GM19455 (cell line): ENCODE results near the gene TPO.

Source experiments
- ATAC-seq: cut with Tn5 transposase; IDR thresholded peaks from one replicate; pipeline ENCODE4 v1.9.1; 2021; ENCODE audit not compliant: unreplicated experiment

Gene TPO

GRCh38 chr2:1440581-1440980 is 27.3 kb downstream of the TPO start:
- no peak for ATAC-seq

DNA sequence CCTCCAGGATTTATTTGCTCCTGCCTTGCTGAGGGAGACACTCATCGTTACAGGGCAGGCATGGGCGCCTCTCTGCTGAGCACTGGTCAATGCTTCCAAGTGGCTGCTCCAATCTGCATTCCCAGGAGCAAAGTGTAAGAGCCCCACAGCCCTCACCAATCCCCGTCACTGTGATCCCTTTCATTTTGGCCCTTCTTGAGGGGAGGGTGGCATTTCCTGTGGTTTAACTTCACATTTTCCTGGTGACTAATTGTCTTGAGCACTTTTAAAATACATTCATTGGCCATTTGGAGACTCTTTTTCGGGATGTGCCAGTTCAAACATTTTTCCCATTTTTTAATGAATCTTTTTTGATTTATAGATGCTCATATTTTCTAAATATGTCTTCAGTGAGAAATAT is 33.0 kb downstream of the TPO start:
- no peak for ATAC-seq

DNA sequence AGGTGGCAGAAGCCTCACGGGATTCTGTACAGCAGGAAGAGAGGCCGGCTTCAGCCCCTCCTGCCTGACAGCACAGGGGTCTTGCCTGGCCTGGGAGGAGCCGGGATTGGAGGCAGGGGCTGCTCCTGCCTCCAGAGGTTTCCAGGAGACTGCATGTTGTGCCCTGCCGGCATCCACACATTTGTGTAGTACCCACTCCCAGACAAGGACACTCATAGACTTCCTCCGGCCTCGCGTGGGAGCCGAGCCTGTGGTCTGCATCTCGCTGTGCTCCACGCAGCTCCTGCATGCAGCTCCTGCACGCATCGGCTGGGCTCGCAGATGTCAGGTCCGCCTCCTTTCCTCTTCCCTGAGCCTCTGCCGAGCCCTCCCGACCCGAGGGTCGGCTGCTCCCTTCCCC is 34.7 kb downstream of the TPO start:
- no peak for ATAC-seq

DNA sequence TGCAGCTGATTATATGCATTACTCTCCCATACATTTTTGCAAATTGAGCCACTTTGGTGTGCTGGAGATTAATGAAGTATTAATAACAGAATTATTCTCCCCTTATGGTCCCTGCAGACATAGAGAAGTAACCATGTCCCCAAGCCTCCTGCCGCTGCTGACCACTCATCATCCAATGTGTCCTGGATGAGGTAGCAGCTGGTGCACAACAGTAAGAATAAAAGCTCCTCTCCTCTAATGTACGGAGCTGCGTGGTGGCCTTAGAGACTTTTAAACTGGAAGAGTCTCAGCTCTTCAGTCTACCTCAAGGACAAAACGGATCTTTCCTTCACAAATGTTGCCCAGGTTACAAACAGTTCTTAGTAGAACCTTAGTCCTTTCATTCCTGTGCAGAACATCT is 37.7 kb downstream of the TPO start:
- no peak for ATAC-seq

DNA sequence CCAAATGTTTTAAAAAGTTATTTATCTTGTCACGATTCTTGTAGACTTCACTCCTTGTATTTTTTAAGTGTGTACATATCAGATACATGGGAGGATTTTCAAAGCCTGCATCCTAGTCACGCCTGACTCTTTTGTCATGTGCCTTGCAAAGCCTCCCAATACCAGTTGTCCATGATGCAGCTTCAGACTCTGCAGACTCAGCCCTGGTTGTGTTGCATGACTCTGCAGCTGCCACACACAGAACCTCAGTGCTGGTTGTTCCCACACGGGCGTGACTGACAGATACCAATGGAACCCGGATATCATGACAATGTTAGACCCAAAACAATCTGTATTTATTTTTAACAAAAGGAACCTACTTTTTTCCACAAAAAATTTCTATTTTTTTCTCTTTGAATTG is 38.2 kb downstream of the TPO start:
- ATAC-seq = no peak

- ATAC-seq = no peak
These were observed 40.3 kb downstream of the TPO start for GRCh38 chr2:1453561-1453960.

DNA sequence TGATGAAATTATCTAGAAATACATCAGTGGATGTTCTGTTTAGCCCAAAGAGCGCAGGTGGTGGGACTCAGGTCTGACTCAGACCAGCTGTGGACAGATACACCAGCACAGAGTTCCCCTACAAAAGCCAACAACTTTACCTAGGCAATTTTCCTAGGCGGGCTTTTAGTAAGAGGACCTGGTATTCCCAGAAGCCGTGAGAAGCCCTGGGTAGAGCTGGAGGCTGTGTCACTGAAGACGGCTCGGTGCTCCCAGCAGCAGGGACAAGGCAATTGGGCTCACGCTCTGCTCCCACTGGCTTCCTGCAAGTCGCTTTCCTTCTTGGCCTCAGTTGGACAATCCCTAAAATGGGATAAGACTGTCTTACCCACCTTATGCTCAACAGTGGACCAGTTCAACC is 41.1 kb downstream of the TPO start:
- no peak for ATAC-seq

GRCh38 chr2:1455466-1455865 is 42.2 kb downstream of the TPO start:
- no peak for ATAC-seq

DNA sequence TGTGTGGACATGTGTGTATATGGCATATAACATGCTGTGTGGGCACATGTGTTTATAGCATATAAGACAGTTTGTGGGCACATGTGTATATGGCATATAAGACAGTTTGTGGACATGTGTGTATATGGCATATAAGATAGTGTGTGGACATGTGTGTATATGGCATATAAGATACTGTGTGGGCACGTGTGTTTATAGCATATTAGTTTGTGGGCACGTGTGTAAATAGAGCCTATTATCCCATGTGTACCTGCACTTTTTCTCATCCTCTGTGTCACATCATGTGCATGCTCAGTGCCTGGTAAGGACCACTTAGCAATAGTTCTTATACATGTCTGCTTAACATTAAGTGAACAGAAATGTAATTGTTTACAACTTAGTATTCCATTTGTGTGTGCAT is 45.2 kb downstream of the TPO start:
- no peak for ATAC-seq

GRCh38 chr2:1459727-1460126 is 46.5 kb downstream of the TPO start:
- ATAC-seq = no peak

GRCh38 chr2:1460851-1461418 is 47.7 kb downstream of the TPO start:
- no peak for ATAC-seq

DNA sequence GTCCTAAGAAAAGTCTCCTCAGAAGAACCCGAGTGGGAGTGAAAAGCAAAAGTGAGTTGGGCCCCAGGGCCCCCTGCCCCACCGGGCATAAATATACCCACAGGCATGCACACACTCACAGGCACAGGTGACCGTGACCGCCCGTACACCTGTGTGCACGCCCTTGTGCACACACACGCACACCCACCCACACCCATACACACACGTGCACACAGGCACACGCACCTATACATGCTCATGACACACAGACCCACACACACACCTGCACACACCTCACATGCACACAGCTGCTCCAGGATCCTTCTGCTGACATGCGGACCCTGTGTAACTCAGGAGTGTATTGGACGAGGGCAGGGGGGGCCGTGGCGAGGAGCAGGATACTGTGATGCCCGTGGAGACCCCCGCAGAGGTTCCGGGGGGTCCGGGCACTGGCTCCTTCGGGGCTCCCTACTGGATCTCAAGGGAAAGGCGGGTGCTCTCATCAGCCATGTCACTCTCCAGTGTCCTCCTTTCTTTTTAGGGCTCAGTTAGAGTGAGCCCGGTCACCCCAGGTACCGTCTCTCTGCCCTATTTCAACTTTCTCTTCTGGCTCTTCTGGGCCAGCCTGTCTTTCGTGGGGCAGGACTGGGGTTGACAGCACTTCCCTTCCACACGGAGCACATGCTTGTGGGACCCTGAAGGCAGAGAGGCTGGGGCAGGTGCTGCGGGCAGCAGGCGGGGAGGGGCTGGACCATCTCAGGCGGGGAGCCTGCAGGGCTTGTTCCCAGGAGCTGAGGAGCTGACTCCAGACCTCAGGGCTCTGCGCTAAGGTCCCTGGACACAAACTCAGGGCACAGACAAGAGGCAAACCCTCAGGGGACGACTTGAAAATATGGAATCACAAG is 48.5 kb downstream of the TPO start:
- no peak for ATAC-seq

DNA sequence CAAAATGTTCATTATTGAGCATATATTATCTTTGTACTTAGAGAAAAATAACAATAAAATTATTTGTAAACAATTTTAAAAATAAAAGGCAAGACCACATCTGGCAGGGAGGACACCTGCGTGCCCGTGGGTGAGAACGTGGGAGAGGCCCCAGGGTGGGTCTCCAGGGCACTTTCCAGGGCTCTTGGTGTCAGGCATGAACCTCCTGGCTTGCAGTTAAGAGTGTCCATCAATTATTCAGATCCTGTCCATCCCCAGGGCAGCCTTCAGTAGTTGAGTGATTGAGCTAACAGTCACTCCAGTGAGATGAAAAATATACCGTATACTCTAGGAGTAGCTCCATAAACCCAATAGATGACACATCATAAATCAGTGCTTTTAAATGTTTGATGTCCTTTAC is 49.7 kb downstream of the TPO start:
- no peak for ATAC-seq

DNA sequence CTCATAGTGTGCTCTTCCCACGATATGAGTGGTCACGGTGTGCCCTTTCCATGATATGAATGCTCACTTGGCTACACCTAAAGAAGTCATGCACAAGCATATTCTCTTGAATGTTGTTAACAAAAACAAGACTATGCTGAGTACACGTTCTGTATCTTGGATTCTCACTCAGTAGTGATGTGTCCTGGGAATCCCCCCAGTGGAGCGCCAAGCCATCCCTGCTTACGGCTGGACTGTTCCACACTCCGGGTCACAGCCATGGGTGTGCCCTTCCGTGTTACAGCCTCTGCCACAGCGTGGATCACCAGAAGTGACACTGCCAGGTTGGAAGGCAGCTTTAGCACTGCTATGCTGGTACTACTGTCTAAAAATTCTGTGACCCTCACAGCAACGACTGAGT is 59.1 kb downstream of the TPO start:
- ATAC-seq = no peak

DNA sequence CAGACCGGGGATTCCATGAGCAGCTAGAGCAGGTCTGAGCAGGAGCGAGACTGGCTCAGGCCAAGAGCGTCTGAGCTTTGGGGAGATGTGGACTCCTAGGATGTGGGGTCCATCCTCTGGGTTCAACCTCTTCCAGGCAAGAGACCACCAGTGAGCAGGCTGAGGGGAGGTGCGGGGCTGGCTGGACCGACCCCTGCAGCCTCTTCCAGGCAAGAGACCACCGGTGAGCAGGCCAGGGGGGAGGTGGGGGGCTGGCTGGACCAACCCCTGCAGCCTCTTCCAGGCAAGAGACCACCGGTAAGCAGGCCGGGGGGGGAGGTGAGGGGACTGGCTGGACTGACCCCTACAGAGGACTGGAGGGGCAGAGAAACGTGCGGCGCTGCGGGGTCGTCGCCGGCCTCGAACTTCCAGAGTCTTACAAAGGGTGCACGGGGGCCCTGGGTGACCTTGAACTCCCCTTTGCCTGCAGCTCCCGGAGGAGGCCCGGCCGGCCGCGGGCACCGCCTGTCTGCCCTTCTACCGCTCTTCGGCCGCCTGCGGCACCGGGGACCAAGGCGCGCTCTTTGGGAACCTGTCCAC is 63.4 kb downstream of the TPO start:
- ATAC-seq = no peak

- no peak for ATAC-seq
These were observed 64.2 kb downstream of the TPO start for GRCh38 chr2:1477196-1478040.

- ATAC-seq = no peak
These were observed 65.3 kb downstream of the TPO start for GRCh38 chr2:1478311-1479305.

- ATAC-seq = no peak
These were observed 66.1 kb downstream of the TPO start for GRCh38 chr2:1479346-1479745.

DNA sequence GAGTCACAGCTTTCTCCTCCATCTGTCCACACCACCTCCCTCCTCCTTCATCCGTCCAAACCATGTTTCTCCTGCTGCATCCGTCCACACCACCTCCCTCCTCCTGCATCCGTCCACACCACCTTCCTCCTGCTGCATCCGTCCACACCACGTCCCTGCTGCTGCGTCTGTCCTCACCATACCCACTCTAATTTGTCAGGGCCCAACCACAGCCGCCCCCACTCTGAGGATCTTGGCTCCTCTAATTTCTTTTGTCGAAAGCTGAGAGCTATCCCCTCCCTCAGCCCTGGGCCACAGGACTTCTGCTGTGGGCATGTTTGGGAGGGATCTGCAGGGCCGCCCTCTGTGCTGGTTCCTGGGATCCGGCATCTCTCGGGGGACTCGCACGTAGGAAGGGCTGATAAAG is 67.4 kb downstream of the TPO start:
- no peak for ATAC-seq
